ENCODE results near the gene TSLP. TPM values are rescaled to one million over a fixed set of nuclear protein-coding genes. Genes with fewer than 3 reads are reported as not detected.

TSLP gene
- polyA plus RNA-seq, 3 donors: 0.11 TPM; not detected in 2

DNA sequence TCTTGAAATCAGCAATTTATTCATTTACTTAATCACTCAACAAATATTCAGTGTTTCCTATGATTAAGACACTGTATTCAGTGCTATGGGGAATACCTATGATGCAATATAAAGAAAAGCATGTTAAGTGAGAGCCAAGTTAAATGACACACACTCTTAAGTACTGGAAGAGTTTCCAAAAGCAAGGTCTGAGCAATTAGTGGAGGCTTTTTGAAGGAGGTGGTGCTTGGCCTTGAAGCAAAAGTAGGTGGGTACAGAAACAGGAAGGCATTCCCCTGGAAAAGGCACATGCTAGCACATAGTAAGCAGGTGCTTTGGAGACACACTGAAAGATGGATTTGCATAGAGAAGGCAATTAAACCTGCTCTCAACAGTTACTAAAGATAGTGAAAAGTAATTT lies 4.0 kb downstream of the TSLP start:
- peak in 1 of 3 donors; percentile 58 for DNase-seq
- Histone ChIP-seq H3K27me3 (ENCODE audit: control insufficient read depth in 2 of 2, insufficient read depth in 2 of 2, low read length in 2 of 2) (peaks cover 29 to 38% of the 10 kb centered on the region in 2 donors), H3K36me3 (replicated peaks in 1 of 2; ENCODE audit: control insufficient read depth in 1 of 2, insufficient read depth in 2 of 2, low read length in 2 of 2) (no peaks in the 10 kb centered on the region), H3K79me2 (ENCODE audit: insufficient read depth, low read length) (no peaks in the 10 kb centered on the region), H3K4me3 (replicated peaks in 1 of 3; ENCODE audit: low read depth in 2 of 3, low read length in 3 of 3) (peak overlapping the region in 1 of 3 experiments; percentile 54), H3K9ac (ENCODE audit: insufficient read depth, low read length, poor library complexity, severe bottlenecking) (no peak overlapping the region), H3K27ac (ENCODE audit: low read depth in 1 of 2, low read length in 2 of 2) (peak overlapping the region in 1 of 2 donors; percentile 42), H2AFZ (ENCODE audit: insufficient read depth, low read depth, low read length, poor library complexity, severe bottlenecking) (no peak overlapping the region), H3K9me3 (replicated peaks in 1 of 2; ENCODE audit: control insufficient read depth in 1 of 2, insufficient read depth in 1 of 2, low read length in 2 of 2) (peaks cover 0 to 11% of the 10 kb centered on the region in 2 donors), H4K20me1 (ENCODE audit: insufficient read depth, low read length) (no peaks in the 10 kb centered on the region), H3K4me1 (ENCODE audit: control insufficient read depth in 1 of 2, insufficient read depth in 2 of 2, low read length in 2 of 2) (peaks cover 33 to 43% of the 10 kb centered on the region in 2 donors), H3K4me2 (replicated peaks; ENCODE audit: extremely low read depth, low read length, poor library complexity, severe bottlenecking) (no peak overlapping the region)
- intact Hi-C loops (cut with micrococcal nuclease): no loop called here
- H3K36me3 Mint-ChIP-seq: peaks cover 0 to 2% of the 10 kb centered on the region in 2 donors
- H3K4me3 Mint-ChIP-seq: no peak overlapping the region
- peak overlapping the region; percentile 15 to 84 (median 52) for H3K27ac Mint-ChIP-seq
- H3K9me3 Mint-ChIP-seq: peaks cover 0 to 7% (median 2%) of the 10 kb centered on the region in 7 donors
- peaks cover 31 to 40% (median 33%) of the 10 kb centered on the region in 3 donors for H3K27me3 Mint-ChIP-seq (ENCODE audit: low read depth in 3 of 3)
- H3K4me1 Mint-ChIP-seq: peaks cover 57% of the 10 kb centered on the region
- TF ChIP-seq, protein P1, sequence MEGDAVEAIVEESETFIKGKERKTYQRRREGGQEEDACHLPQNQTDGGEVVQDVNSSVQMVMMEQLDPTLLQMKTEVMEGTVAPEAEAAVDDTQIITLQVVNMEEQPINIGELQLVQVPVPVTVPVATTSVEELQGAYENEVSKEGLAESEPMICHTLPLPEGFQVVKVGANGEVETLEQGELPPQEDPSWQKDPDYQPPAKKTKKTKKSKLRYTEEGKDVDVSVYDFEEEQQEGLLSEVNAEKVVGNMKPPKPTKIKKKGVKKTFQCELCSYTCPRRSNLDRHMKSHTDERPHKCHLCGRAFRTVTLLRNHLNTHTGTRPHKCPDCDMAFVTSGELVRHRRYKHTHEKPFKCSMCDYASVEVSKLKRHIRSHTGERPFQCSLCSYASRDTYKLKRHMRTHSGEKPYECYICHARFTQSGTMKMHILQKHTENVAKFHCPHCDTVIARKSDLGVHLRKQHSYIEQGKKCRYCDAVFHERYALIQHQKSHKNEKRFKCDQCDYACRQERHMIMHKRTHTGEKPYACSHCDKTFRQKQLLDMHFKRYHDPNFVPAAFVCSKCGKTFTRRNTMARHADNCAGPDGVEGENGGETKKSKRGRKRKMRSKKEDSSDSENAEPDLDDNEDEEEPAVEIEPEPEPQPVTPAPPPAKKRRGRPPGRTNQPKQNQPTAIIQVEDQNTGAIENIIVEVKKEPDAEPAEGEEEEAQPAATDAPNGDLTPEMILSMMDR (IDR thresholded peaks at IDR 0.05): no peak

DNA sequence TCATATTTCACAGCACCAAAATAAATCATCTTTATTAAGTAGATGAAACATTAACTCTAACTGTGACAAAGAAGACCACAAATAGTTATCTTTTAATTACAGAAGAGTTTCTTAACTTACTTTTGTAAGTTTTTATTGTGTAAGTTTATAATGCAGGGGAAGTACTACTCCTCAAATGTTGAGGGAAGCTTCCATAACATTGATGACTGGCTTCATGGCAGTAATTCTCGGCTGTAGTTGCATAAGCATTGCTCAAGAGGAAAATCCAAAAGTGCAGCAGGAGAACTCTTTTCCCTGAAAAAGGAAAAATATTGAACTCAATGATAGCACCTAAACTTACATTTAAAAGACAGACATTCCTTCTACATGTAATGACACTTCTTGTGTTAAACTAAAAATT lies 4.6 kb downstream of the TSLP start:
- WGBS (ENCODE audit: insufficient coverage): no CpG with 5 or more reads among the region's 1 CpG
- Histone ChIP-seq H3K9me3 (replicated peaks in 1 of 2; ENCODE audit: control insufficient read depth in 1 of 2, insufficient read depth in 1 of 2, low read length in 2 of 2) (peaks cover 0 to 5% of the 10 kb centered on the region in 2 donors), H3K27me3 (ENCODE audit: control insufficient read depth in 2 of 2, insufficient read depth in 2 of 2, low read length in 2 of 2) (peaks cover 24 to 32% of the 10 kb centered on the region in 2 donors), H2AFZ (ENCODE audit: insufficient read depth, low read depth, low read length, poor library complexity, severe bottlenecking) (peak overlapping the region; percentile 14), H4K20me1 (ENCODE audit: insufficient read depth, low read length) (no peaks in the 10 kb centered on the region), H3K79me2 (ENCODE audit: insufficient read depth, low read length) (no peaks in the 10 kb centered on the region), H3K9ac (ENCODE audit: insufficient read depth, low read length, poor library complexity, severe bottlenecking) (no peak overlapping the region), H3K4me3 (replicated peaks in 1 of 3; ENCODE audit: low read depth in 2 of 3, low read length in 3 of 3) (peak overlapping the region in 2 of 3 experiments; percentile 25 to 54), H3K27ac (ENCODE audit: low read depth in 1 of 2, low read length in 2 of 2) (peak overlapping the region in 1 of 2 donors; percentile 42), H3K4me2 (replicated peaks; ENCODE audit: extremely low read depth, low read length, poor library complexity, severe bottlenecking) (peak overlapping the region; percentile 51), H3K36me3 (replicated peaks in 1 of 2; ENCODE audit: control insufficient read depth in 1 of 2, insufficient read depth in 2 of 2, low read length in 2 of 2) (no peaks in the 10 kb centered on the region), H3K4me1 (ENCODE audit: control insufficient read depth in 1 of 2, insufficient read depth in 2 of 2, low read length in 2 of 2) (peaks cover 33 to 43% of the 10 kb centered on the region in 2 donors)
- Mint-ChIP-seq H3K36me3 (peaks cover 0 to 2% of the 10 kb centered on the region in 2 donors), H3K9me3 (peaks cover 0 to 5% (median 2%) of the 10 kb centered on the region in 7 donors), H3K4me1 (peaks cover 51% of the 10 kb centered on the region), H3K27me3 (ENCODE audit: low read depth in 3 of 3) (peaks cover 25 to 35% (median 27%) of the 10 kb centered on the region in 3 donors), H3K27ac (peak overlapping the region; percentile 31 to 84 (median 79)), H3K4me3 (peak overlapping the region; percentile 63 to 80)
- DNase-seq: peak in 2 of 3 donors; percentile 27 to 61
- intact Hi-C loops (cut with micrococcal nuclease): no loop called here
- TF ChIP-seq, protein P1 (IDR thresholded peaks at IDR 0.05): no peak

Data from CD14-positive monocyte (primary cell).